HUES48 (cell line): ENCODE results near the gene TXN2.
"Not testable (repeated sequence)": the region's sequence is repeated elsewhere in the genome, so short reads cannot be mapped to it uniquely, and the experiment has no call there.

ENCODE experiments used
- H3K27ac ChIP-seq: one replicate; pipeline ENCODE4 v1.7.0; 2013; ENCODE audit warnings: low read depth, low read length, inconsistent platforms
- H3K27me3 ChIP-seq: 2 replicates; pipeline ENCODE4 v1.6.1; 2013; ENCODE audit warnings: mild to moderate bottlenecking, low read length; ENCODE audit not compliant: control insufficient read depth, insufficient read depth
- H3K36me3 ChIP-seq: 2 replicates; pipeline ENCODE4 v1.6.1; 2013; ENCODE audit warnings: low read length; ENCODE audit not compliant: control insufficient read depth, insufficient read depth
- H3K4me1 ChIP-seq: 2 replicates; pipeline ENCODE4 v1.6.1; 2013; ENCODE audit warnings: mild to moderate bottlenecking, low read length; ENCODE audit not compliant: control insufficient read depth, insufficient read depth
- H3K4me3 ChIP-seq: 2 replicates; pipeline ENCODE4 v1.5.1; 2013; ENCODE audit warnings: mild to moderate bottlenecking, low read depth, low read length
- H3K9ac ChIP-seq: 2 replicates; pipeline ENCODE4 v1.6.1; 2013; ENCODE audit warnings: mild to moderate bottlenecking, low read depth, low read length, moderate library complexity
- H3K9me3 ChIP-seq: 2 replicates; pipeline ENCODE4 v1.6.1; 2013; ENCODE audit warnings: low read length; ENCODE audit not compliant: control insufficient read depth, insufficient read depth

Gene TXN2

GRCh38 chr22:36453855-36454378, 27.5 kb downstream of the TXN2 start:
- Histone ChIP-seq H3K4me1 (peaks cover 10% of the 10 kb centered on the region), H3K9me3 (no peaks in the 10 kb centered on the region), H3K27ac (no peak overlapping the region), H3K9ac (no peak overlapping the region), H3K36me3 (no peaks in the 10 kb centered on the region), H3K4me3 (no peak overlapping the region), H3K27me3 (no peaks in the 10 kb centered on the region; the same call in 1 of the 2 replicates)

- H3K9ac ChIP-seq, H3K4me3 ChIP-seq, H3K27ac ChIP-seq, H3K27me3 ChIP-seq, H3K9me3 ChIP-seq, H3K36me3 ChIP-seq: not testable (repeated sequence)
- H3K4me1 ChIP-seq = peaks cover 10% of the 10 kb centered on the region
Observed at GRCh38 chr22:36452978-36453607, 28.3 kb downstream of the TXN2 start.

- H3K27me3 ChIP-seq = no peaks in the 10 kb centered on the region; the same call in 1 of the 2 replicates
- H3K4me1 ChIP-seq = peaks cover 10% of the 10 kb centered on the region
- no peak overlapping the region for H3K4me3 ChIP-seq
- H3K36me3 ChIP-seq = no peaks in the 10 kb centered on the region
- H3K9me3 ChIP-seq = no peaks in the 10 kb centered on the region
- no peak overlapping the region for H3K27ac ChIP-seq
- no peak overlapping the region for H3K9ac ChIP-seq
Observed at GRCh38 chr22:36452250-36452977, 29.0 kb downstream of the TXN2 start.

DNA sequence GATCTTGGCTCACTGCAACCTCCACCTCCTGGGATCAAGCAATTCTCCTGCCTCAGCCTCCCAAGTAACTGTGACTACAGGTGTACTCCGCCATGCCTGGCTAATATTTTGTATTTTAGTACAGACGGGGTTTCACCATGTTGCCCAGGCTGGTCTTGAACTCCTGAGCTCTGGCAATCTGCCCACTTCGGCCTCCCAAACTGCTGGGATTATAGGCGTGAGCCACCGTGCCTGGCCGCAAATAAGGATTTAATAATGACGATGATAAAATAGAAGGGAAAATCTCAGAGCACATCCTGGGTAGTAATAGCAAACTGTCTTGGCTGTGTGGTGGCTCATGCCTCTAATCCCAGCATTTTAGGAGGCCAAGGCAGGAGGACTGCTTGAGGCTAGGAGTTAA, 30.5 kb downstream of the TXN2 start:
- not testable (repeated sequence) for H3K27ac ChIP-seq, H3K36me3 ChIP-seq, H3K4me1 ChIP-seq, H3K9me3 ChIP-seq, H3K4me3 ChIP-seq, H3K9ac ChIP-seq, H3K27me3 ChIP-seq

GRCh38 chr22:36449596-36450175, 31.8 kb downstream of the TXN2 start:
- Histone ChIP-seq H3K36me3 (no peaks in the 10 kb centered on the region), H3K9me3 (no peaks in the 10 kb centered on the region), H3K27me3 (no peaks in the 10 kb centered on the region), H3K4me3 (no peak overlapping the region), H3K9ac (no peak overlapping the region), H3K4me1 (no peaks in the 10 kb centered on the region; the same call in 1 of the 2 replicates), H3K27ac (no peak overlapping the region)

DNA sequence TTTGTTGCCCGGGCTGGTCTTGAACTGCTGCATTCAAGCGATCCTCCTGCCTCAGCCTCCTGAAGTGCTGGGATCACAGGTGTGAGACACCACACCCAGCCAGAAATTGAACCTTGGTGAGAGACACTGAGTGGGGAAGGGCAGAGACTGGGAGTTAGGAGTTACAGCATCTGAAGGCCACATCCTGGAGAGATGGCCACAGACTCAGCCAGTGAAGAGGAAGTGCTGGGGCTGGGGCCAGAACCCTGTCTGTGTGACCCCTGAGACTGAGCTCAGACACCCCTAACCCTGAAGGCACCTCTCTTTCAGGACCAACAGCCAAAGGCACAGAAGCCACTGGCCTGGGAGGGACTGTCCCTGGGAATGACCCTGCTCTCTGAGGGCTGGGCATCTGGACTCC, 33.8 kb downstream of the TXN2 start:
- no peaks in the 10 kb centered on the region for H3K9me3 ChIP-seq
- H3K27ac ChIP-seq = no peak overlapping the region
- no peaks in the 10 kb centered on the region for H3K36me3 ChIP-seq
- H3K4me3 ChIP-seq = no peak overlapping the region
- no peaks in the 10 kb centered on the region for H3K27me3 ChIP-seq
- no peaks in the 10 kb centered on the region; the same call in 1 of the 2 replicates for H3K4me1 ChIP-seq
- H3K9ac ChIP-seq = no peak overlapping the region

GRCh38 chr22:36445158-36445668, 36.2 kb downstream of the TXN2 start:
- no peak overlapping the region for H3K9ac ChIP-seq
- no peaks in the 10 kb centered on the region for H3K9me3 ChIP-seq
- H3K4me3 ChIP-seq = no peak overlapping the region
- H3K4me1 ChIP-seq = no peaks in the 10 kb centered on the region
- no peaks in the 10 kb centered on the region for H3K27me3 ChIP-seq
- no peaks in the 10 kb centered on the region for H3K36me3 ChIP-seq
- H3K27ac ChIP-seq = no peak overlapping the region

- H3K36me3 ChIP-seq = no peaks in the 10 kb centered on the region
- H3K9ac ChIP-seq = no peak overlapping the region
- no peaks in the 10 kb centered on the region for H3K27me3 ChIP-seq
- H3K9me3 ChIP-seq = no peaks in the 10 kb centered on the region
- H3K27ac ChIP-seq = no peak overlapping the region
- H3K4me3 ChIP-seq = no peak overlapping the region
- H3K4me1 ChIP-seq = peaks cover 3% of the 10 kb centered on the region; the same call in 1 of the 2 replicates
Observed at GRCh38 chr22:36443198-36443770, 38.2 kb downstream of the TXN2 start.

DNA sequence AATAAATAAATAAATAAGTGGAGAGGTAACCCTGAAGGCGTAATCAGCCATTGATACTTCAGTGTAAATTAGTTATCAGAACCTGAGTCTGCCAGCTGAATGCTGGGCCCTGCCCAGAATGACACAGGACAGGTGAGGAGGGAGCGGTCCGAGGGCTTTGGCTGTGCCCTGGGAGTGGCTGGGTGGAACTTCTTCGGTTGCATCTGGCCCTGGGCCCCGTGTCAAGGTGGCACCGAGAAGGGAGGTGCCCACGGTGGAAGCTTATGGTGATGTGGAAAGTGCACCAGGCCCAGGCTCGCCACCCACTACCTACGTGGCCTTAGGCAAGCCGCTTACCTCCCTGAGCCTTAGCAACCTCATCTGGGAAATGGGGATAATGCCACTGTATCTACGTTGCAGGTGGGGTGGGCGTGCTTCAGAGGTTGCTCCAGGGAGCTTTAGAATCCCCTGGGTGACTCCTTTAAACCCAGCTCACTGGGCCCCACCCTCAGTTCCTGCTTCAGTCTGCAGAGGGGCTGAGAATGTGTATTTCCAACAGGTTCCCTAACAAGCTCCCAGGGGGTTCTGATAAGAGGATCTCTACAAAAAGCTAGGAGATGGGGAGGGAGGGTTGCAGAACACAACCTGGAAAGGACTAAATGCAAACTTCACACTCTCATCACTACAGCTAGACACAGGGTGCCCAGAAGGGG, 38.8 kb downstream of the TXN2 start:
- Histone ChIP-seq H3K4me1 (peaks cover 3% of the 10 kb centered on the region; the same call in 1 of the 2 replicates), H3K9me3 (no peaks in the 10 kb centered on the region), H3K27ac (no peak overlapping the region), H3K36me3 (no peaks in the 10 kb centered on the region), H3K9ac (no peak overlapping the region), H3K4me3 (no peak overlapping the region), H3K27me3 (no peaks in the 10 kb centered on the region)

GRCh38 chr22:36440429-36441002, 40.9 kb downstream of the TXN2 start:
- Histone ChIP-seq H3K27ac (no peak overlapping the region), H3K4me1 (peaks cover 6% of the 10 kb centered on the region; the same call in 1 of the 2 replicates)

More at GRCh38 chr22:36440429-36441002, 40.9 kb downstream of the TXN2 start:
- Histone ChIP-seq H3K27me3 (no peaks in the 10 kb centered on the region), H3K36me3 (no peaks in the 10 kb centered on the region), H3K9me3 (no peaks in the 10 kb centered on the region), H3K4me3 (no peak overlapping the region), H3K9ac (no peak overlapping the region)
